Activated CD8-positive, alpha-beta T cell treated with anti-CD3 and anti-CD28 coated beads for 36 hours (primary cell): ENCODE results near the gene NEK1. TPM values are rescaled to one million over a fixed set of nuclear protein-coding genes. Genes with fewer than 3 reads are reported as not detected.

ENCODE experiments used
- ATAC-seq: fragments of 200-7000 bp; cut with Tn5 transposase; one replicate; pipeline ENCODE4 v1.10.0; 2021; ENCODE audit warnings: mild to moderate bottlenecking, moderate library complexity
- CTCF ChIA-PET: fragments of 350-600 bp; sonication (Branson Sonifier 250); formaldehyde crosslinking; loops from one replicate; lab custom pipeline; 2021; ENCODE audit warnings: antibody characterized with exemption; lab: Charles Lee
- POLR2A ChIA-PET: fragments of 350-600 bp; sonication (Branson Sonifier 250); formaldehyde crosslinking; loops from one replicate; lab custom pipeline; 2021; ENCODE audit warnings: antibody characterized with exemption; lab: Charles Lee
- DNase-seq: peaks from one replicate; pipeline ENCODE4 v3.0.0-alpha.2; 2020
- H3K27ac Mint-ChIP-seq: one replicate; pipeline ENCODE4 v1.8.0; 2021; ENCODE audit warnings: mild to moderate bottlenecking, mixed read lengths
- H3K27me3 Mint-ChIP-seq: one replicate; pipeline ENCODE4 v1.8.0; 2021; ENCODE audit warnings: mixed read lengths
- H3K36me3 Mint-ChIP-seq: one replicate; pipeline ENCODE4 v1.8.0; 2021; ENCODE audit warnings: low read depth, mixed read lengths
- H3K4me1 Mint-ChIP-seq: one replicate; pipeline ENCODE4 v1.8.0; 2021; ENCODE audit warnings: low read depth, mixed read lengths
- H3K4me3 Mint-ChIP-seq: one replicate; pipeline ENCODE4 v1.8.0; 2021; ENCODE audit warnings: mild to moderate bottlenecking, moderate library complexity, mixed read lengths
- H3K9me3 Mint-ChIP-seq: one replicate; pipeline ENCODE4 v1.8.0; 2021; ENCODE audit warnings: mixed read lengths
- CTCF ChIP-seq: fragments of 200-600 bp; IDR thresholded peaks from one replicate; pipeline ENCODE4 v1.8.0; 2022; ENCODE audit warnings: antibody characterized with exemption, mild to moderate bottlenecking
- intact Hi-C: fragments of 100-400 bp; cut with micrococcal nuclease; formaldehyde crosslinking; loops from one replicate; pipeline ENCODE4 v1.10.0; 2022
- total RNA-seq, 2 experiments: library from RNA; stranded (reverse); gene quantifications; one replicate each; pipeline ENCODE4 v1.2.3, GENCODE V29; 2021

NEK1 gene
- total RNA-seq, 2 experiments from 2014 or later: 12.0 to 13.6 TPM

- Mint-ChIP-seq H3K27ac (no peak overlapping the region), H3K4me3 (no peak overlapping the region), H3K36me3 (no peaks in the 10 kb centered on the region), H3K4me1 (no peaks in the 10 kb centered on the region), H3K27me3 (no peaks in the 10 kb centered on the region), H3K9me3 (no peaks in the 10 kb centered on the region)
- intact Hi-C loops: no loop called here
- no peak for TF ChIP-seq CTCF
- no peak for ATAC-seq
- POLR2A ChIA-PET: no interaction called here
- no peak for DNase-seq
- CTCF ChIA-PET: no interaction called here
These were observed 265.5 kb downstream of the NEK1 start for GRCh38 chr4:169346840-169347239.

- CTCF ChIA-PET: no interaction called here
- H3K4me3 Mint-ChIP-seq: no peak overlapping the region
- TF ChIP-seq CTCF: no peak
- POLR2A ChIA-PET: no interaction called here
- no peak overlapping the region for H3K27ac Mint-ChIP-seq
- ATAC-seq (no peak), DNase-seq (no peak)
- intact Hi-C loops: no loop called here
- H3K4me1 Mint-ChIP-seq: no peaks in the 10 kb centered on the region
- H3K9me3 Mint-ChIP-seq: no peaks in the 10 kb centered on the region
- H3K36me3 Mint-ChIP-seq: no peaks in the 10 kb centered on the region
- H3K27me3 Mint-ChIP-seq: no peaks in the 10 kb centered on the region
These were observed 267.1 kb downstream of the NEK1 start for GRCh38 chr4:169345316-169345721.

Other genes starting within 250 kb of the NEK1 start
- 10 to 100 TPM; 18.5 to 21.6 TPM for gene CLCN3, start 8.0 kb upstream of the NEK1 start, total RNA-seq
- gene HPF1, start 145.4 kb upstream of the NEK1 start, total RNA-seq: 10 to 100 TPM; 20.4 to 28.2 TPM